Measurements from ENCODE around the gene LMTK3.
A peak's percentile ranks its signal among the peaks of the same experiment; 100 is the strongest.
"Not testable (repeated sequence)": the region's sequence is repeated elsewhere in the genome, so short reads cannot be mapped to it uniquely, and the experiment has no call there.

Gene LMTK3

GRCh38 chr19:48487544-48487943 is 24.1 kb downstream of the LMTK3 start:
- no peak for DNase-seq

GRCh38 chr19:48486706-48487105 is 24.9 kb downstream of the LMTK3 start:
- DNase-seq: not testable (repeated sequence)

- DNase-seq: no peak
Observed at GRCh38 chr19:48484931-48485612, 26.6 kb downstream of the LMTK3 start.

- no peak for DNase-seq
Observed at GRCh38 chr19:48484247-48484893, 27.3 kb downstream of the LMTK3 start.

- no peak for DNase-seq
Observed at GRCh38 chr19:48483301-48483700, 28.3 kb downstream of the LMTK3 start.

- DNase-seq: no peak
Observed at GRCh38 chr19:48481846-48482639, 29.6 kb downstream of the LMTK3 start.

GRCh38 chr19:48480558-48481500 is 30.8 kb downstream of the LMTK3 start:
- DNase-seq: peak; percentile 34

- peak; percentile 29 to 31 for DNase-seq
Observed at GRCh38 chr19:48480183-48480557, 31.5 kb downstream of the LMTK3 start.

GRCh38 chr19:48479686-48480085 is 31.9 kb downstream of the LMTK3 start:
- no peak for DNase-seq

- DNase-seq: no peak
Observed at GRCh38 chr19:48478339-48479256, 33.0 kb downstream of the LMTK3 start.

GRCh38 chr19:48477698-48478338 is 33.8 kb downstream of the LMTK3 start:
- no peak for DNase-seq

- no peak for DNase-seq
Observed at GRCh38 chr19:48477067-48477685, 34.5 kb downstream of the LMTK3 start.

- DNase-seq: no peak
Observed at GRCh38 chr19:48476176-48476575, 35.5 kb downstream of the LMTK3 start.

GRCh38 chr19:48475369-48476068 is 36.1 kb downstream of the LMTK3 start:
- DNase-seq: no peak

- DNase-seq: no peak
Observed at GRCh38 chr19:48474084-48474592, 37.5 kb downstream of the LMTK3 start.

GRCh38 chr19:48473161-48473966 is 38.3 kb downstream of the LMTK3 start:
- DNase-seq: no peak

GRCh38 chr19:48471836-48472235 is 39.8 kb downstream of the LMTK3 start:
- no peak for DNase-seq

GRCh38 chr19:48470856-48471255 is 40.8 kb downstream of the LMTK3 start:
- DNase-seq: no peak
